ENCODE data around the gene KIF1B.

- TF ChIP-seq, protein P1, sequence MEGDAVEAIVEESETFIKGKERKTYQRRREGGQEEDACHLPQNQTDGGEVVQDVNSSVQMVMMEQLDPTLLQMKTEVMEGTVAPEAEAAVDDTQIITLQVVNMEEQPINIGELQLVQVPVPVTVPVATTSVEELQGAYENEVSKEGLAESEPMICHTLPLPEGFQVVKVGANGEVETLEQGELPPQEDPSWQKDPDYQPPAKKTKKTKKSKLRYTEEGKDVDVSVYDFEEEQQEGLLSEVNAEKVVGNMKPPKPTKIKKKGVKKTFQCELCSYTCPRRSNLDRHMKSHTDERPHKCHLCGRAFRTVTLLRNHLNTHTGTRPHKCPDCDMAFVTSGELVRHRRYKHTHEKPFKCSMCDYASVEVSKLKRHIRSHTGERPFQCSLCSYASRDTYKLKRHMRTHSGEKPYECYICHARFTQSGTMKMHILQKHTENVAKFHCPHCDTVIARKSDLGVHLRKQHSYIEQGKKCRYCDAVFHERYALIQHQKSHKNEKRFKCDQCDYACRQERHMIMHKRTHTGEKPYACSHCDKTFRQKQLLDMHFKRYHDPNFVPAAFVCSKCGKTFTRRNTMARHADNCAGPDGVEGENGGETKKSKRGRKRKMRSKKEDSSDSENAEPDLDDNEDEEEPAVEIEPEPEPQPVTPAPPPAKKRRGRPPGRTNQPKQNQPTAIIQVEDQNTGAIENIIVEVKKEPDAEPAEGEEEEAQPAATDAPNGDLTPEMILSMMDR (conservative IDR thresholded peaks at IDR 0.05; ENCODE audit: low read depth in 2 of 2), result no peak
- TF ChIP-seq EZH2 (IDR thresholded peaks at IDR 0.05; ENCODE audit: low read depth, unreplicated experiment) (no peak), ZNF331 (CRISPR knock-in tag; IDR thresholded peaks at IDR 0.05; ENCODE audit: low read depth) (no peak), EZH2phosphoT487 (IDR thresholded peaks at IDR 0.05; ENCODE audit: unreplicated experiment) (no peak), POLR2AphosphoS5 (IDR thresholded peaks at IDR 0.05; ENCODE audit: low read depth) (no peak), CREB1 (CRISPR knock-in tag; IDR thresholded peaks at IDR 0.05; ENCODE audit: low read depth) (no peak), NANOG (IDR thresholded peaks at IDR 0.05; ENCODE audit: borderline replicate concordance) (no peak), STAT1 (IDR thresholded peaks at IDR 0.05; ENCODE audit: unreplicated experiment) (no peak), JUNB (IDR thresholded peaks at IDR 0.05; ENCODE audit: unreplicated experiment) (no peak), ETS1 (IDR thresholded peaks at IDR 0.05) (no peak)
- TF ChIP-seq, protein P2, sequence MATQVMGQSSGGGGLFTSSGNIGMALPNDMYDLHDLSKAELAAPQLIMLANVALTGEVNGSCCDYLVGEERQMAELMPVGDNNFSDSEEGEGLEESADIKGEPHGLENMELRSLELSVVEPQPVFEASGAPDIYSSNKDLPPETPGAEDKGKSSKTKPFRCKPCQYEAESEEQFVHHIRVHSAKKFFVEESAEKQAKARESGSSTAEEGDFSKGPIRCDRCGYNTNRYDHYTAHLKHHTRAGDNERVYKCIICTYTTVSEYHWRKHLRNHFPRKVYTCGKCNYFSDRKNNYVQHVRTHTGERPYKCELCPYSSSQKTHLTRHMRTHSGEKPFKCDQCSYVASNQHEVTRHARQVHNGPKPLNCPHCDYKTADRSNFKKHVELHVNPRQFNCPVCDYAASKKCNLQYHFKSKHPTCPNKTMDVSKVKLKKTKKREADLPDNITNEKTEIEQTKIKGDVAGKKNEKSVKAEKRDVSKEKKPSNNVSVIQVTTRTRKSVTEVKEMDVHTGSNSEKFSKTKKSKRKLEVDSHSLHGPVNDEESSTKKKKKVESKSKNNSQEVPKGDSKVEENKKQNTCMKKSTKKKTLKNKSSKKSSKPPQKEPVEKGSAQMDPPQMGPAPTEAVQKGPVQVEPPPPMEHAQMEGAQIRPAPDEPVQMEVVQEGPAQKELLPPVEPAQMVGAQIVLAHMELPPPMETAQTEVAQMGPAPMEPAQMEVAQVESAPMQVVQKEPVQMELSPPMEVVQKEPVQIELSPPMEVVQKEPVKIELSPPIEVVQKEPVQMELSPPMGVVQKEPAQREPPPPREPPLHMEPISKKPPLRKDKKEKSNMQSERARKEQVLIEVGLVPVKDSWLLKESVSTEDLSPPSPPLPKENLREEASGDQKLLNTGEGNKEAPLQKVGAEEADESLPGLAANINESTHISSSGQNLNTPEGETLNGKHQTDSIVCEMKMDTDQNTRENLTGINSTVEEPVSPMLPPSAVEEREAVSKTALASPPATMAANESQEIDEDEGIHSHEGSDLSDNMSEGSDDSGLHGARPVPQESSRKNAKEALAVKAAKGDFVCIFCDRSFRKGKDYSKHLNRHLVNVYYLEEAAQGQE (IDR thresholded peaks at IDR 0.05; ENCODE audit: unreplicated experiment), result no peak
Observed at GRCh38 chr1:10278880-10279279, 68.5 kb downstream of the KIF1B start.
